SU-DHL-6 (cell line): ENCODE data around the gene DNAJC13.

ENCODE experiments used
- H2AFZ ChIP-seq: fragments of 200-600 bp; sonication (generic); 2 replicates; pipeline ENCODE4 v1.6.1; 2014; ENCODE audit warnings: low read depth, mild to moderate bottlenecking, moderate library complexity, mixed read lengths, antibody characterized with exemption, low read length; ENCODE audit not compliant: severe bottlenecking
- H3F3A ChIP-seq: fragments of 200-600 bp; shearing (Covaris generic); 2 replicates; pipeline ENCODE4 v1.6.0; 2016; ENCODE audit warnings: antibody characterized with exemption, mild to moderate bottlenecking; ENCODE audit not compliant: insufficient read depth
- H3K27ac ChIP-seq: fragments of 200-600 bp; sonication (generic); 2 replicates; pipeline ENCODE4 v1.5.1; 2016; ENCODE audit warnings: low read depth, mild to moderate bottlenecking, low read length, moderate library complexity, mixed read lengths
- H3K27me3 ChIP-seq: fragments of 200-600 bp; sonication (generic), shearing (Covaris generic); 2 replicates; pipeline ENCODE4 v1.6.0; 2014; ENCODE audit warnings: mild to moderate bottlenecking, low read length
- H3K36me3 ChIP-seq: fragments of 200-600 bp; sonication (generic); 2 replicates; pipeline ENCODE4 v1.6.1; 2014; ENCODE audit warnings: mild to moderate bottlenecking, low read length, mixed read lengths
- H3K4me2 ChIP-seq: fragments of 300-600, 200-600 bp; shearing (Covaris generic), sonication (generic); 2 replicates; pipeline ENCODE4 v1.6.0; 2014; ENCODE audit warnings: low read length, low read depth, mild to moderate bottlenecking; ENCODE audit not compliant: poor library complexity, severe bottlenecking
- H3K4me3 ChIP-seq: fragments of 200-600 bp; sonication (generic); 2 replicates; pipeline ENCODE4 v1.5.1; 2014; ENCODE audit warnings: antibody characterized with exemption, low read length, mild to moderate bottlenecking, mixed read lengths; ENCODE audit not compliant: insufficient read depth, poor library complexity, severe bottlenecking
- H3K79me2 ChIP-seq: fragments of 200-600 bp; sonication (generic); 2 replicates; pipeline ENCODE4 v1.6.1; 2014; ENCODE audit warnings: mild to moderate bottlenecking, low read length, moderate library complexity; ENCODE audit not compliant: insufficient read depth
- H3K9ac ChIP-seq: fragments of 200-600 bp; sonication (generic); 2 replicates; pipeline ENCODE4 v1.7.0; 2014; ENCODE audit warnings: mild to moderate bottlenecking, low read length
- H3K9me2 ChIP-seq: fragments of 200-600 bp; sonication (generic); replicated peaks from 2 replicates; pipeline ENCODE4 v1.6.1; 2014; ENCODE audit warnings: low read length; ENCODE audit not compliant: insufficient read depth
- H3K9me3 ChIP-seq: fragments of 200-600 bp; sonication (generic); 2 replicates; pipeline ENCODE4 v1.6.1; 2014; ENCODE audit warnings: low read length, mixed read lengths; ENCODE audit not compliant: insufficient read depth
- H4K20me1 ChIP-seq: fragments of 200-600 bp; sonication (generic); 2 replicates; pipeline ENCODE4 v1.6.1; 2014; ENCODE audit warnings: low read depth, mild to moderate bottlenecking, antibody characterized with exemption, low read length, moderate library complexity, mixed read lengths
- CTCF ChIP-seq: fragments of 200-600 bp; sonication (generic); IDR thresholded peaks from one replicate; pipeline ENCODE4 v1.5.1; 2017; ENCODE audit warnings: antibody characterized with exemption, mild to moderate bottlenecking, low read length, moderate library complexity; ENCODE audit not compliant: insufficient read depth, poor library complexity, severe bottlenecking
- EZH2phosphoT487 ChIP-seq: fragments of 200-600 bp; sonication (generic), shearing (Covaris generic); conservative IDR thresholded peaks from 2 replicates; pipeline ENCODE4 v1.6.1; 2018; ENCODE audit warnings: mild to moderate bottlenecking, antibody characterized with exemption, low read length, moderate library complexity, mixed read lengths

The DNAJC13 gene

GRCh38 chr3:132569153-132569552 is 151.9 kb downstream of the DNAJC13 start:
- H3K27me3 ChIP-seq = no peaks in the 10 kb centered on the region
- H3K79me2 ChIP-seq = no peaks in the 10 kb centered on the region
- H3K4me2 ChIP-seq = no peak overlapping the region
- H4K20me1 ChIP-seq = no peaks in the 10 kb centered on the region
- H3K9me2 ChIP-seq = no peaks in the 10 kb centered on the region
- H3K27ac ChIP-seq = no peak overlapping the region
- TF ChIP-seq EZH2phosphoT487 = no peak
- no peak for TF ChIP-seq CTCF
- no peak overlapping the region for H3K9ac ChIP-seq
- H2AFZ ChIP-seq = no peak overlapping the region
- H3K4me3 ChIP-seq = no peak overlapping the region
- no peaks in the 10 kb centered on the region for H3K36me3 ChIP-seq
- H3K9me3 ChIP-seq = no peaks in the 10 kb centered on the region
- H3F3A ChIP-seq = no peaks in the 10 kb centered on the region

DNA sequence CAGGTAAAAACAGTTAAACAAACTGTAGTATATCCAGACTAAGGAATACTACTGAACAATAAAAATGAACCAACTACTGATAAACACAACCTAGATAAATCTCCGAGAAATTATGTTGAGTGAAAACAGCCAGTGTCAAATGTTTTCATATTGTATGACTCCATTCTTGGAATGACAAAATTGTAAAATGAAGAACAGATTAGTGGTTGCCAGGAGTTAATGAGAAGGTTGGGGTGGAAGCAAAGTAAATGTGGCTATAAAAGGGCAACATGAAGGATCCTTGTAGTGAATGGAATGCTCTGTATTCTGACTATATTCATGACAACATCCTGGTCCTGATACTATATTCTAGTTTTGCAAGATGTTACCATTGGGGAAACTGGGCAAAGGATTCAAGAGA is 152.3 kb downstream of the DNAJC13 start:
- H3F3A ChIP-seq = no peaks in the 10 kb centered on the region
- no peaks in the 10 kb centered on the region for H3K9me2 ChIP-seq
- no peak overlapping the region for H3K4me3 ChIP-seq
- no peaks in the 10 kb centered on the region for H4K20me1 ChIP-seq
- no peak overlapping the region for H3K9ac ChIP-seq
- no peaks in the 10 kb centered on the region for H3K9me3 ChIP-seq
- TF ChIP-seq EZH2phosphoT487 (no peak), CTCF (no peak)
- no peak overlapping the region for H3K4me2 ChIP-seq
- no peaks in the 10 kb centered on the region for H3K36me3 ChIP-seq
- H3K79me2 ChIP-seq = no peaks in the 10 kb centered on the region
- no peaks in the 10 kb centered on the region for H3K27me3 ChIP-seq
- no peak overlapping the region for H3K27ac ChIP-seq
- no peak overlapping the region for H2AFZ ChIP-seq

DNA sequence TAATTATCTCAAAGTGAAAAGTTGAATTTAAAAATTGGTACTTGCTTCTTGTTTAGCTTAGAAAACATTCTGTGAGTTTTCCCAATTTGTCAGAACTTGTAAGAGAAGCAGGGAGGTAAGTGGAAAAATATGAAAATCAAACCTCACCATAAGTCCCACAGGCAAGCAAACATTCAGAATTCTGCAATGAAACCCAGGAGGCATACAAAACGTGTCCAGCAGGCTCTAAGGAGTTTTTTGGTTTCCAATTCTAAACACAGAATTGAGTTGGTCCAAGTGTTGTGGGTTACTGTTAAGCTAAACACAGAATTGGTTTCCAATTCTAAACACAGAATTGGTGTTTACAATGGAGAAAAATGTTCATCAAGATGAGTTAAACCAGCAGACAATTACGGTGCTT is 152.7 kb downstream of the DNAJC13 start:
- Histone ChIP-seq H3F3A (no peaks in the 10 kb centered on the region), H3K36me3 (no peaks in the 10 kb centered on the region), H2AFZ (no peak overlapping the region), H3K9me3 (no peaks in the 10 kb centered on the region), H3K4me3 (no peak overlapping the region), H3K27ac (no peak overlapping the region), H3K79me2 (no peaks in the 10 kb centered on the region), H3K4me2 (no peak overlapping the region), H3K27me3 (no peaks in the 10 kb centered on the region), H3K9me2 (no peaks in the 10 kb centered on the region), H3K9ac (no peak overlapping the region), H4K20me1 (no peaks in the 10 kb centered on the region)
- TF ChIP-seq EZH2phosphoT487 (no peak), CTCF (no peak)
